Panc1 (cell line): ENCODE measurements around the gene IL15.

ENCODE experiments used
- POLR2AphosphoS5 ChIP-seq: IDR thresholded peaks from 2 replicates; pipeline ENCODE4 v1.6.1; 2012; ENCODE audit warnings: mild to moderate bottlenecking, low read depth, low read length, moderate library complexity
- REST ChIP-seq, 2 experiments: IDR thresholded peaks; 2 replicates each; pipeline ENCODE4 v1.6.1; 2011 to 2012; ENCODE audit warnings: low read depth in 2 of 2, control low read depth in 1 of 2, low read length in 1 of 2, mild to moderate bottlenecking in 1 of 2, moderate library complexity in 1 of 2; ENCODE audit not compliant: insufficient read depth in 1 of 2
- SIN3A ChIP-seq: IDR thresholded peaks from 2 replicates; pipeline ENCODE4 v1.6.1; 2012; ENCODE audit warnings: low read depth, mild to moderate bottlenecking, low read length, moderate library complexity, borderline replicate concordance; ENCODE audit not compliant: insufficient read depth
- TCF7L2 ChIP-seq: IDR thresholded peaks from 2 replicates; pipeline ENCODE4 v1.6.1; 2011; ENCODE audit warnings: mild to moderate bottlenecking, low read depth, low read length, inconsistent platforms
- TF ChIP-seq, protein P1 (sequence below): fragments of 450-650 bp; IDR thresholded peaks from 2 replicates; pipeline ENCODE4 v1.5.1; 2017; ENCODE audit warnings: mild to moderate bottlenecking

DNA sequence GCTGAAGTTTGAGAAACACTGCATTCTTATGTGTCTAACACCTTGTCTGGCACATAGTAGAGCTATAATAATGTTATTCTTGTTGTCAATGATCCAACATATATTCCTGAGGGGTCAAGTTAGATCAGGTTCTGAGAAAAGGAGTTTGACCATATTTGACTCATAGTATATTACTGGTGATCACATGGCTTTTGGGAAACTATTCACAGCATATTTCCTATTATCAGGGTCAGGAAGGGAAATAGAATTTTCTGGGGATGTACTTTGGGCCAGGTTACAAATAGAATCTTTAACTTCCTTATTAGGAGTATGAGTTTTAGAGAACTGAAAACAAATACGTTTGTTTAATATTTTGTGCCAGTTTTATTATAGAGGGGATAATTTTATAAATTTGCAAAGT lies 11.6 kb downstream of the IL15 start:
- TF ChIP-seq, protein P1, sequence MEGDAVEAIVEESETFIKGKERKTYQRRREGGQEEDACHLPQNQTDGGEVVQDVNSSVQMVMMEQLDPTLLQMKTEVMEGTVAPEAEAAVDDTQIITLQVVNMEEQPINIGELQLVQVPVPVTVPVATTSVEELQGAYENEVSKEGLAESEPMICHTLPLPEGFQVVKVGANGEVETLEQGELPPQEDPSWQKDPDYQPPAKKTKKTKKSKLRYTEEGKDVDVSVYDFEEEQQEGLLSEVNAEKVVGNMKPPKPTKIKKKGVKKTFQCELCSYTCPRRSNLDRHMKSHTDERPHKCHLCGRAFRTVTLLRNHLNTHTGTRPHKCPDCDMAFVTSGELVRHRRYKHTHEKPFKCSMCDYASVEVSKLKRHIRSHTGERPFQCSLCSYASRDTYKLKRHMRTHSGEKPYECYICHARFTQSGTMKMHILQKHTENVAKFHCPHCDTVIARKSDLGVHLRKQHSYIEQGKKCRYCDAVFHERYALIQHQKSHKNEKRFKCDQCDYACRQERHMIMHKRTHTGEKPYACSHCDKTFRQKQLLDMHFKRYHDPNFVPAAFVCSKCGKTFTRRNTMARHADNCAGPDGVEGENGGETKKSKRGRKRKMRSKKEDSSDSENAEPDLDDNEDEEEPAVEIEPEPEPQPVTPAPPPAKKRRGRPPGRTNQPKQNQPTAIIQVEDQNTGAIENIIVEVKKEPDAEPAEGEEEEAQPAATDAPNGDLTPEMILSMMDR: no peak
- TF ChIP-seq SIN3A (no peak), REST (IDR thresholded peaks at IDR 0.05; ENCODE audit: insufficient read depth in 1 of 2, low read depth in 2 of 2, low read length in 1 of 2) (no peak), POLR2AphosphoS5 (no peak), TCF7L2 (no peak)
